ENCODE measurements around the gene RIPOR2. TPM values are rescaled to one million over a fixed set of nuclear protein-coding genes. Genes with fewer than 3 reads are reported as not detected.

The RIPOR2 gene, protein sequence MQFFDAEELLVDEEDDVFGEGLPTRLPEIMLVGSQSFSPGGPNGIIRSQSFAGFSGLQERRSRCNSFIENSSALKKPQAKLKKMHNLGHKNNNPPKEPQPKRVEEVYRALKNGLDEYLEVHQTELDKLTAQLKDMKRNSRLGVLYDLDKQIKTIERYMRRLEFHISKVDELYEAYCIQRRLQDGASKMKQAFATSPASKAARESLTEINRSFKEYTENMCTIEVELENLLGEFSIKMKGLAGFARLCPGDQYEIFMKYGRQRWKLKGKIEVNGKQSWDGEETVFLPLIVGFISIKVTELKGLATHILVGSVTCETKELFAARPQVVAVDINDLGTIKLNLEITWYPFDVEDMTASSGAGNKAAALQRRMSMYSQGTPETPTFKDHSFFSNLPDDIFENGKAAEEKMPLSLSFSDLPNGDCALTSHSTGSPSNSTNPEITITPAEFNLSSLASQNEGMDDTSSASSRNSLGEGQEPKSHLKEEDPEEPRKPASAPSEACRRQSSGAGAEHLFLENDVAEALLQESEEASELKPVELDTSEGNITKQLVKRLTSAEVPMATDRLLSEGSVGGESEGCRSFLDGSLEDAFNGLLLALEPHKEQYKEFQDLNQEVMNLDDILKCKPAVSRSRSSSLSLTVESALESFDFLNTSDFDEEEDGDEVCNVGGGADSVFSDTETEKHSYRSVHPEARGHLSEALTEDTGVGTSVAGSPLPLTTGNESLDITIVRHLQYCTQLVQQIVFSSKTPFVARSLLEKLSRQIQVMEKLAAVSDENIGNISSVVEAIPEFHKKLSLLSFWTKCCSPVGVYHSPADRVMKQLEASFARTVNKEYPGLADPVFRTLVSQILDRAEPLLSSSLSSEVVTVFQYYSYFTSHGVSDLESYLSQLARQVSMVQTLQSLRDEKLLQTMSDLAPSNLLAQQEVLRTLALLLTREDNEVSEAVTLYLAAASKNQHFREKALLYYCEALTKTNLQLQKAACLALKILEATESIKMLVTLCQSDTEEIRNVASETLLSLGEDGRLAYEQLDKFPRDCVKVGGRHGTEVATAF
- total RNA-seq (10 to 100 TPM; 18.7 to 56.8 TPM), polyA plus RNA-seq (ENCODE audit: insufficient read length in 6 of 6) (1 to 10 TPM; 3.9 to 6.3 (median 5.5) TPM)
- long read RNA-seq, donor 1 = 0 reads
- long read RNA-seq, donor 2, partial matches to known transcripts = 0 of 2 reads
- long read RNA-seq, donor 2, other reads (novel, unspliced or antisense) = 0 of 2 reads
- long read RNA-seq, donor 3 = 0 reads
- long read RNA-seq, donor 4, partial matches to known transcripts = 1 of 5 reads
- long read RNA-seq, donor 4, other reads (novel, unspliced or antisense) = 4 of 5 reads
- long read RNA-seq, donor 5 = 0 reads
- long read RNA-seq, donor 6, partial matches to known transcripts = 15 of 15 reads
- long read RNA-seq, donor 6, other reads (novel, unspliced or antisense) = 0 of 15 reads
- long read RNA-seq, donor 7 = 0 reads
- long read RNA-seq, donor 8 = 0 reads
- long read RNA-seq, donor 9 = 0 reads
- long read RNA-seq, donor 10, partial matches to known transcripts = 6 of 13 reads
- long read RNA-seq, donor 10, other reads (novel, unspliced or antisense) = 6 of 13 reads
- long read RNA-seq, donor 11, partial matches to known transcripts = 6 of 6 reads
- long read RNA-seq, donor 11, other reads (novel, unspliced or antisense) = 0 of 6 reads
- long read RNA-seq, donor 12 = 0 reads

DNA sequence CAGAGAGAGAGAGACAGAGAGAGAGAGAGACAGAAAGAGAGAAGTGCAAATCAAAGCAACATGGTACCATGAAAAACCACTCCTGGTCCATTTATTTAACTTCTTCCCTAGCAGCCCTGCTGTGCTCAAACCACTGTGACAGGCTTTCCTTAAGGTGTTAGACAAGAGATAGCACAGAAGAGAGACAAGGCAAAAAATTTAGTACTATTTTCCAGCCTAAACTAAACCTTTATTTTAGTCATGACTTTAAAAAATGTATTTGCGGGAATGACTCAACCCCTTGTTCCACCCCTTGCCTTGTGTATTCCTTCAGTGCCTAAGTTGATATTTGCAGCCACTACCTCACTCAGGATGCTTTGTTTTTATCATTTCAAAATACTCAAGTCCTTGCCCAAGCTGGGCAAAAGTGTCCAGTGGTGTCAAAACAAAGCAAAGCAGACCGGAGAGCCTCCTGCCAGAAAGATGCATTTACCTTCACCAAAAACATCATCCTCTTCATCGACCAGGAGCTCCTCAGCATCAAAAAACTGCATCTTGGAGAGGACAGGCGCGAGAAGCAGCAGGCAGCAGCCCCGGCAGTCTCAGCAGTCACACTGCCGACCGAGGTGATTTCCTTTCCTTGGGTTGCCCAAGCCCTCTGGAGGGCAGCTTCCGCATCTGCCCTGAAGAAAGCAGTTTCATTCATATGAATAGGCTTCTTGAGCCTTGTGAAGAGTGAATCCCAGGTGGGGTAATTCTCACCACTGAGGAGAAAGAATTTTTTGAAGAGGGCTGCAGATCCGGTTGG lies at the start of gene RIPOR2:
TSS of gene RIPOR2 (minus strand) at position 595 of the 787 bp plus-strand sequence. CDS start at position 533, 62 bp downstream.
- TF ChIP-seq, protein P1, sequence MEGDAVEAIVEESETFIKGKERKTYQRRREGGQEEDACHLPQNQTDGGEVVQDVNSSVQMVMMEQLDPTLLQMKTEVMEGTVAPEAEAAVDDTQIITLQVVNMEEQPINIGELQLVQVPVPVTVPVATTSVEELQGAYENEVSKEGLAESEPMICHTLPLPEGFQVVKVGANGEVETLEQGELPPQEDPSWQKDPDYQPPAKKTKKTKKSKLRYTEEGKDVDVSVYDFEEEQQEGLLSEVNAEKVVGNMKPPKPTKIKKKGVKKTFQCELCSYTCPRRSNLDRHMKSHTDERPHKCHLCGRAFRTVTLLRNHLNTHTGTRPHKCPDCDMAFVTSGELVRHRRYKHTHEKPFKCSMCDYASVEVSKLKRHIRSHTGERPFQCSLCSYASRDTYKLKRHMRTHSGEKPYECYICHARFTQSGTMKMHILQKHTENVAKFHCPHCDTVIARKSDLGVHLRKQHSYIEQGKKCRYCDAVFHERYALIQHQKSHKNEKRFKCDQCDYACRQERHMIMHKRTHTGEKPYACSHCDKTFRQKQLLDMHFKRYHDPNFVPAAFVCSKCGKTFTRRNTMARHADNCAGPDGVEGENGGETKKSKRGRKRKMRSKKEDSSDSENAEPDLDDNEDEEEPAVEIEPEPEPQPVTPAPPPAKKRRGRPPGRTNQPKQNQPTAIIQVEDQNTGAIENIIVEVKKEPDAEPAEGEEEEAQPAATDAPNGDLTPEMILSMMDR (IDR thresholded peaks at IDR 0.05) = peak in 1 of 2 donors; percentile 18
- ATAC-seq (peak; percentile 88), DNase-seq (peak in 3 of 4 donors; percentile 46 to 88 (median 74))
- no peaks in the 10 kb centered on the region for H3K9me3 ChIP-seq
- no peaks in the 10 kb centered on the region for H3K27me3 ChIP-seq
- H3K27ac ChIP-seq = peak within 1 kb of the TSS; percentile 46 to 93
- H3K4me3 ChIP-seq = peak within 1 kb of the TSS in 1 of 2 donors; percentile 48
- no peaks in the 10 kb centered on the region for H3K36me3 ChIP-seq
- peaks cover 9 to 72% of the 10 kb centered on the region in 2 donors for H3K4me1 ChIP-seq
- intact Hi-C loops (cut with DNase I) = no loop called here

DNA sequence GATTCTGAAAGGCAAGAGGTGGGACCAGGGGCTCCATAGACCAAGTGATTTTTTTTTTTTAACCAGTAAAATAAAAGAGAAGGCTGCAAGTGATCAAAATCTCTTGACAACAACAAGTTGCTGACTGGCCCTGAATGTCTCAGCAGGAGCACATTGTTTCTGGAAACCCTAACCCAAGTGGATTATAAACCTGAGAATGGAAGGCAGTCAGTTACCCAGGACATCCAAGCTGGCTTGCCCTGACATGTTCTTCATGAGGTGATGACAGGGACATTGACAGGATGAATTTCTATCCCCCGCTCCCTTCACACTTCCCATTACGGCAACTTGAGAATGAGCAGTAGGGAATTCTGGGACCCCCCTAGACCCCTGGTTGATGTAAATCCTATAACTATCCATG lies 49.6 kb upstream of the RIPOR2 start:
- no peak for ATAC-seq

DNA sequence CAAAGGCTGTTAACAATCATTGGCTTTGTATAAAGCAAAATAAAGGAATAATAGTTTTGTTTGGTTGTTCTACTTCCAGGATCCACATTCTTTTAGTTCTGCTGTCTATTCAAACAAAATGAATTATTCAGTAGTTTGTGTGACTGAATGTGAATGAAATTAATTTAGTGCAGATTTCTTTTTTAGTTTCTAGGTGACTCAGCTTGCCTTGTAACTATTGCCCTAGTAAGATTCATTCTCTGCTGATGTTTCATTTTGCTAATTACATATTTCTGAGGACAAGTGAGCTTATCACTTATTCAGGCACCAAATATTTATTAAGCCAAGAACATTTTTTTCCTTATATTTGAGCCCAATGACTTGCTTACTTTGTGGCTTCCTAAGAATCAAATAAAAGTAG lies 46.5 kb upstream of the RIPOR2 start:
- H3K27ac ChIP-seq = peak overlapping the region in 1 of 2 donors; percentile 21

More for the DNA sequence above, 49.6 kb upstream of the RIPOR2 start:
- TF ChIP-seq, protein P1 (IDR thresholded peaks at IDR 0.05) = no peak
- no peaks in the 10 kb centered on the region for H3K9me3 ChIP-seq
- no peak overlapping the region for H3K27ac ChIP-seq
- intact Hi-C loops (cut with DNase I) = no loop called here
- H3K4me1 ChIP-seq = peaks cover 0 to 16% of the 10 kb centered on the region in 2 donors
- DNase-seq = no peak
- no peak overlapping the region for H3K4me3 ChIP-seq
- H3K27me3 ChIP-seq = no peaks in the 10 kb centered on the region
- no peaks in the 10 kb centered on the region for H3K36me3 ChIP-seq

More for the DNA sequence above, 46.5 kb upstream of the RIPOR2 start:
- DNase-seq (no peak), ATAC-seq (peak; percentile 26)
- TF ChIP-seq, protein P1 (IDR thresholded peaks at IDR 0.05) = no peak
- no peaks in the 10 kb centered on the region for H3K27me3 ChIP-seq
- H3K4me1 ChIP-seq = peaks cover 0 to 21% of the 10 kb centered on the region in 2 donors
- no peak overlapping the region for H3K4me3 ChIP-seq
- H3K36me3 ChIP-seq = no peaks in the 10 kb centered on the region
- no peaks in the 10 kb centered on the region for H3K9me3 ChIP-seq
- intact Hi-C loops (cut with DNase I) = no loop called here

Measured in left lung (tissue), 14 donors.